Stimulated activated CD4-positive, alpha-beta T cell treated with anti-CD3 and anti-CD28 coated beads, Interleukin-4, amount 100 ng/mL, for 48 hours (primary cell): ENCODE measurements around the gene CACNA2D2.

Experiments used
- DNase-seq, 2 donors: peaks; one replicate each; pipeline ENCODE4 v3.0.0-alpha.2; 2020; ENCODE audit warnings: low read depth in 2 of 2

Gene CACNA2D2

GRCh38 chr3:50371133-50371685, 132.2 kb downstream of the CACNA2D2 start:
- no peak for DNase-seq

- no peak for DNase-seq
Observed at GRCh38 chr3:50370594-50370993, 132.8 kb downstream of the CACNA2D2 start.

- no peak for DNase-seq
Observed at GRCh38 chr3:50369012-50369670, 134.3 kb downstream of the CACNA2D2 start.

DNA sequence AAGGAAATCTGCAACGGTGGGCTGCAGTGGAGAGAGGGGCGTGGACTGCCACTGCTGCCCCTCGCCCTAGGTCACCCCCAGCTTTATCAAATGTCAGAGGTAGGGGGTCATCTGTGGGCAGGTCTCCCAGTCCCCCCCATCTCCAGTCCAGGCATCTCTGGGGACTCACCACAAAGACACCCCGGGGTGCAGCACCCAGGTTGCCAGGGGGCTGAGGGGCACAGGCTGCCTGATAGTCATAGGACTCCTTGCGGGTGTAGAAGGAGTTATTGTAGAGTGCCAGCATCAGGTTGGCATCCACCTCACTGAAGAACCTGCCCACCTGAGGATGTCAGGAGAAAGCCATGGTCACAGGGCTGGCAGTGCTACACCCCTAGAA, 137.6 kb downstream of the CACNA2D2 start:
- no peak for DNase-seq

DNA sequence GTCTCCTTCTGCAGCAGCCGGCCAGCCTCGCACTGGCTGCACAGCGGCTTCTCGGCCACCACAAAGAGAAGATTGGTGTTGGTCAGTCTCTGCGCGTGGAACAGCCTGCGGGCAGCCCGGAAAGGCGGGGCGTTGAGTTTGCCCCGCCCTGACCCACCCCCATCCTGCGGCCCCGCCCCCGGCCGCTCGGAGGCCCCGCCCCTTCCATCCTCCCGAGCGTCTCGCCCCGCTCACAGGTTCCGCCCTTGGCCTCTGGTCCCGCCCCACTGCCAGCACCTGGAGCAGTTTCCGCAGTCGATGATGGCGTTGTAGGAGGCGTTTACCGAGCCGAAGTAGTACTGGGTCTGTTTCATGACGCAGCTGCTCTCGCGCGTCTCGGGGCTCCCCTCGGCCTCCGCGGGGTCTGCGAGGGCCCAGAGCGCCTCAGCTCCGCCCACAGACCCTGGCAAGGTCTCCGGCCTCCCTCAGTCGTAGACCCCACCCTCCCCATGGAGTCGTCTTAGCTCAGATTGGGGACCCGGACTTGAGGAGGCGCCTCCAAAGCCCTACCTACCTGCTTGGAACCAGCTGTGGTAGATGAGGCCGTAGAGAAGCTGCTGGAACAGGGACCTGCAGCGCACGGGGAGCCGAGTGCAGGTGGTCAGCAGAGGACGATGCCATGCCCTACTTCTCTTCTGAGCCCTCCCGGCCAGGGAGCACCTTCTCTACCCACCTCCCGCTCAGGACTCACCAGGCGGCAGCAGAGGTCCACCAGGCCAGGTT, 138.2 kb downstream of the CACNA2D2 start:
- DNase-seq, result peak; percentile 92

DNA sequence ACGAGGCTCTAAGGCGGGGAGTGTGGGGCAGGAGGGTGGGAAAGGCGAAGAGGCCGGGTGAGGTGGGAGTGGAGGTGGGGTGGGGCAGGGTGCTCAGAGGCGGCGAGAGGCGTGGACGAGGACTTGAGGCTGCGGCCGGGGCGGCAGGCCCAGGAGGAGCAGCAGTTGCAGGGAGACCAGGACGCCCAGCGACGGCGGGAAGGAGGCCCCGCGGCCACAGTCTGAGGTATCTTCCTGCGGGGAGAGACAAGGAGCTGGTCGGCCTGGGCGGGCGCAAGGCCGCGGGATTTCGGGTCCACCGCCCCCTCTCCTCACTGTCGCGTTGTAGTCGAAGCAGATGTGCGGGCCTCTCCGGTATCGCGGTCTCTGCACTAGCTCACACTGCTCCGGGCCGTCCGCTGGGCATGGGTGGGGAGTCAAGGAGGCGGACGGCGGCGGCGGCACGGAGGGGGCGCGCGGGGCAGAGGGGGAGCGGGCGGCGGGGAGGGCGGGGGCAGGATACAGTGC, 138.8 kb downstream of the CACNA2D2 start:
- no peak for DNase-seq

DNA sequence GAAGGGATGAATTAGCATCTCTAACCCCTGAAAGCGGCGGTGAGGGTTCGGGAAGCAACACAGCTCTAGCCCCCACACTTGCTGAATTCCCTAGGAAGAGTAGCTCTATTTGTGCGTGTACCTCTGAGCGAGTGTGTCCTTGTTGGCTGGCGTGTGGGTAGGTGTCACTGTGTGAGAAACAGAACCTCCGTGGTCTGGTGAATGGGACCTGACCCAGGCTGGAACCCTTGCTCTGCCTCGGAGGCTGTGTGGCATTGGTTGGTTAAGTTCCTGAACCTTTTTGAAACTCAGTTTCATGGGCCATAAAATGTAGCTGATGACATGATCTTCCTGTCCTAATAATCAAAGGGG, 143.7 kb downstream of the CACNA2D2 start:
- DNase-seq, result no peak

GRCh38 chr3:50358911-50359759, 144.3 kb downstream of the CACNA2D2 start, which contains the start of gene TMEM115:
Gene TMEM115 (minus strand): TSS chr3:50359521. CDS start chr3:50359063, 458 bp downstream.
- DNase-seq, result peak; percentile 86 to 94

- no peak for DNase-seq
Observed at GRCh38 chr3:50358355-50358910, 145.0 kb downstream of the CACNA2D2 start.

GRCh38 chr3:50357481-50357880, 146.0 kb downstream of the CACNA2D2 start:
- DNase-seq, result no peak

GRCh38 chr3:50356553-50356952, 146.9 kb downstream of the CACNA2D2 start:
- DNase-seq, result no peak

DNA sequence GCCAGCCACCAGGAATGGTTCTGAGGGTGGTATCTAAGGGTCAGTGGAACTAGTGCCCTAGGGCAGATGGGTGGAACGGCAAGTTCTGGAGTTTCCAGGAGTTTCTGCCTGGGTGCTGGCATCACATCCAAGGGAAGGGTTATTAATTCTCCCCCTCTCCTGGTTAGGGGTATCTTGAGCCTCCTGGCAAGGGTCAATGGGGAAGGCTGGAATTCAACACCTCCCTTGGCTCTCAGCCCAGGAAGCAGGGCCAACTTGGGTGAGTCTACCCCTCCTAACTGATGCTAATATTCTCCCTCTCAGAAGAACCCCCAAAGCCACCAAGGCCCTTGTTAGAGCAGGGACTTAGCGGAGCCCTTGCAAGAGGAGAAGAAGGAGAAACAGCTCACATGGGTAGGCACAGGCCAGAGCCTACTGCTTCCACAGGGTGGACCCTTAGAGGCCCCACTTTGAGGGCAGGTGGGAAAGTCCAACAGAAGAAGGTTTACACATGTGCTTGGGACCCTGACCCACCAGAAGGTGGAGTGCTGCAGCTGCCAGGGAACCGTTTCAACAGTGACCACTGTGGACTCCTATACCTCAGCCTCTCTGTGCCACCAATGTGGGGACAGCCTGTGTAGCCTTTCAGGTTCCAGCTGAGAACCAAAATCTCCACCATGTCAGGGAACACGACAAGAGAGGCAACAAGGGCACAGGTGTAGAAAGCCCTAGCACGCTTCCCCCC, 147.4 kb downstream of the CACNA2D2 start:
- DNase-seq, result no peak

DNA sequence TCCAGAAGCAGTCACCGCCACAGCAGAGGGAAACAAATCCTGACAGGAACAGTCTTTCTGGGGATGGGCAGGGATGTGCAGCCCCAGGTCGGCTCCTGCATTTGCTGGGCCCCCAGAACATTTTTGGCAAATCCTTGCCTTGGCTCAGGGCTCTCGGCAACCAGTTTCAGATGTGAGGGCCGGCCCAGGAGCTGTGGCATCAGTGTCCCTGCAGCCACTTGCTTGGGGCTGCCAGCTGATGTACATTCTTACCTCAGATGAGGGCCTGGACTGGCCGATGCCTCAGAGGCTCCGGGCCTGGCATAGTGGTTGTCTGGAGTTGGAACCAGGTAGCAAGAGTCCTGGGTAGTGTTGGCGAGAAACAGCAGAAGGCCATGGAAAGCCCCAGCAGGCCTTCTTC, 148.6 kb downstream of the CACNA2D2 start:
- no peak for DNase-seq

DNA sequence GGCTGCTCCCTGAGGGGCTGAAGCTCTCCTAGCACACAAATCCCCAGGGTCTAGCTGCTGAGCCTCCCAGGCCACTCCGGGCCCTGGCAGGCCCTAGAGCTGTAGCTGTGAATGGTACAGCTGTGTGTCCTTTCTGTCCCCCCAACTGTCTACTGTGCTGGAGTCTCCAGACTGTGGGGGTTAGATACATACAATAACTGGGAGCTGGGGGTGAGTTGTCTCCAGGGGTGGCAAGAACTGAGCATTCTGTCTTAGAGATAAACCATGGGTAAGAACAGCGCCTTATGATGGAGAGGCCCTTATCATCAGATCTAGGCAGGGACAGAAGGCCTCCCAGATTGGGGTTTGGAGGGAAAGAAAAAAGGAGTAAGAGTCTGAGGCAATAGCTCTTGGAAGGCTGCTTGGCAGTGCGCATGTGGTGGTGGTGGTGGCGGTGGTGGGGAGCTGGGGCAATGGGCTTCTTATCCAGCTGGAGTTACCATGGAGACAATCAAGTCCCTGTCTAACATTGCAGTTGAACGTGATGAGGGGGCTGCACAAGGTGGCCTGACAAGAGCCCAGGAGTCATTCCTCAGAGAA, 149.2 kb downstream of the CACNA2D2 start:
- DNase-seq, result no peak

DNA sequence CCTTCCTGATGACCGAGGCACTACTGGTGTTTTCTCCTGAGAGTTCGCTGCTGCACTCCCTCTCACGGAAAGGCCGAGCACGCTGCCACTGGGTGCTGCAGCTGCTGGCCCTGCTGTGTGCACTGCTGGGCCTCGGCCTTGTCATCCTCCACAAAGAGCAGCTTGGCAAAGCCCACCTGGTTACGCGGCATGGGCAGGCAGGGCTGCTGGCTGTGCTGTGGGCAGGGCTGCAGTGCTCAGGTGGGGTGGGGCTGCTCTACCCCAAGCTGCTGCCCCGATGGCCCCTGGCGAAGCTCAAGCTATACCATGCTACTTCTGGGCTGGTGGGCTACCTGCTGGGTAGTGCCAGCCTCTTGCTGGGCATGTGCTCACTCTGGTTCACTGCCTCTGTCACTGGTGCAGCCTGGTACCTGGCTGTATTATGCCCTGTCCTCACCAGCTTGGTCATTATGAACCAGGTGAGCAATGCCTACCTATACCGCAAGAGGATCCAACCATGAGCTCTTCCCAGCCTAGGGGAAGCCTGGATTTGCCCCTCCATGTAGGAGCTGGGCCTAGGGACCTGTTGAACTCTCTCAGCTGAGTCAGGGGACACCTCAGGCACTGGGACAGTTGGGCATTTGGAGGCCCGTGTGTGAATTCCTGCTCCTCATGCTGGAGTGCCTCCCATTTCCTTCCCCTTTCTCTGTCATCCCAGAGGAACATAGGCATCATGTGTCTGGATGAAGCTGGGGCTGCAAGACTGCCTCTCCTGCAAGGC, 150.0 kb downstream of the CACNA2D2 start:
- DNase-seq, result no peak

GRCh38 chr3:50352781-50353180, 150.7 kb downstream of the CACNA2D2 start:
- no peak for DNase-seq

DNA sequence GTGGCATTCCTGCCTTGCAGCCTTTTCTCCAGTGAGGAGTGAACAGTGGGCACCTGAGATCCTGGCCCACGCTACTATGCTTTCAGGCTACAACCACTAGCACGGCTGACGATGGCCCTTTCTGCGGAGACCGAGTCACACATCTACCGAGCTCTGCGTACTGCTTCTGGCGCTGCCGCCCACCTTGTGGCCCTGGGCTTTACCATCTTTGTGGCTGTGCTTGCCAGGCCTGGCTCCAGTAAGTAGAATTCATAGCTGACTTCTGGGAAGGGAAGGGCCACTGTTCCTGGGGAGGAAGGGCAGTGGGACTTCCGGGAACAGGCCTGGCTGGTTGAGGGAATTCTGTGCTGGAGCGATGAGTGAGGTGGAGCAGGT, 152.1 kb downstream of the CACNA2D2 start:
- DNase-seq, result no peak

DNA sequence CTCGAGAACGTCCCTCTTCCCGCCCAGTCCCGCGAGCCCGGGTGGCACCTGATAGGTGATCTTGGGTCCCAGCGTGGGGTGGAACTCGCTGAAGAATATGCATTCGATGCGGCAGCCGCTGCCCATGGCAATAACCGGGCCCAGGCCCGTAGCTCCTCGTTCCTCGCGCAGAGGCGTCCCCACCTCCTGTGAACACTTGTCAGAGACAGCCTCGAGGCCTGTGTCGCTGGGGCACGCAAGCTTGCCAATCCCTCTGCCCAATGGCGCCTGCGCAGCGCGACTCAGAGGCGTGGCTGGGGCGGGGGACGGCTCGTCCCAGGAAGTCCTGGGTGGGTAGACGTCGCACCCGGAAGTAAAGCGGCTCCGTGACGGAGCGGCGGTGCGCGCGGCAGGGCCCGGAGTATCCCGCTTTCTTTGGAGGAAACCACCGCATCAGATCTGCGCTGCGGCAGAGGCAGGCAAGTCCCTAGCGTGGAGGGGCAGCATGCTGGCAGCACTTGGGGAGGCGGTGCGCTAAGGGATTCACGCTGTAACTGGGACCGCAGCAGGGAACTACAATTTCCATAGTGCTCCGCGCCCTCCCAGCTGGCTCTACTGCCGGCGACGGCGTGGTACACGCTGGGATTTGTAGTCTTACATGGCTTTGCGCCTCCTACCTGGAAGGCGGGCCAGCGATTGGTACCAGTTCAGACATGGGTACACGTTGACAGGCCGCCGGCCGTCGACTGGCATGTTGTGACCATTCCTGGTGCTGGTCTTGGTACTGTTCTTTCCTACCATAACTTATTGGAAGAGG, 152.7 kb downstream of the CACNA2D2 start, which contains the start of the genes CYB561D2 and NPRL2:
Gene CYB561D2 (plus strand): TSS at position 336 of the 796 bp plus-strand sequence. CDS start 572 bp downstream, outside the sequence.
Gene NPRL2 (minus strand): TSS at position 249 of the 796 bp plus-strand sequence. CDS start 123 bp downstream, at position 126.
- DNase-seq, result peak; percentile 98 to 99

DNA sequence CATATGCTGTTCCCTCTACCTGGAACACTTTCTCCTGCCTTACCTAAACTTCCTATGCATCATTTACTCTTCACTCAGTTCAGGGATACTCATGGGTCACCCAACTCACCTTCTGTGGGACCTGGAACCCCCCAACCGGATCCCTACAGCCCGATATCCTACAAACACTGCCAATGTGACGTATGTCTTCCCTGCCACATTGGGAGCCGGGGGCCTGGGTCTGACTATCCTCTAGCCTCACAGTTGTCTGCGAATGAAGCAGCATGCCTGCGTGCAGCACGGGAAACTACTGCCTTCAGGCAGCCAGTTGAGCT, 153.3 kb downstream of the CACNA2D2 start:
- no peak for DNase-seq
